ENCODE data around the gene ENPEP. TPM values are rescaled to one million over a fixed set of nuclear protein-coding genes. Genes with fewer than 3 reads are reported as not detected.

The ENPEP gene
- polyA plus RNA-seq, 1 donor (not counting 4 experiments of a cell fraction or from before 2014, with no cell fraction given), result not detected

- Histone ChIP-seq H3K27ac (ENCODE audit: control insufficient read depth, insufficient read depth, low read length) (no peak overlapping the region), H3K4me1 (ENCODE audit: control insufficient read depth, extremely low read depth, insufficient read depth, low read length) (no peaks in the 10 kb centered on the region), H3K4me3 (ENCODE audit: control insufficient read depth in 2 of 3, extremely low read depth in 1 of 3, insufficient read depth in 2 of 3, low read depth in 1 of 3, low read length in 3 of 3) (no peak overlapping the region), H3K79me2 (ENCODE audit: control insufficient read depth, insufficient read depth, low read length) (no peaks in the 10 kb centered on the region), H3K9me3 (ENCODE audit: control insufficient read depth, low read depth, low read length) (no peaks in the 10 kb centered on the region), H3K27me3 (ENCODE audit: control insufficient read depth, extremely low read depth, insufficient read depth, low read length) (peaks cover 4% of the 10 kb centered on the region), H3K4me2 (ENCODE audit: control insufficient read depth, extremely low read depth, insufficient read depth, low read depth, low read length) (no peak overlapping the region), H3K9me1 (ENCODE audit: control insufficient read depth, extremely low read depth, insufficient read depth, low read length) (no peaks in the 10 kb centered on the region), H3K9ac (ENCODE audit: control insufficient read depth, extremely low read depth, insufficient read depth, low read length) (no peak overlapping the region), H3K36me3 (ENCODE audit: control insufficient read depth in 2 of 2, extremely low read depth in 1 of 2, insufficient read depth in 2 of 2, low read length in 2 of 2) (no peaks in the 10 kb centered on the region), H2AFZ (ENCODE audit: control insufficient read depth, low read length) (no peak overlapping the region), H4K20me1 (ENCODE audit: control insufficient read depth, extremely low read depth, insufficient read depth, low read length) (no peaks in the 10 kb centered on the region)
- no peak for TF ChIP-seq EZH2 (IDR thresholded peaks at IDR 0.05; ENCODE audit: low read length)
- no peak for TF ChIP-seq CTCF (optimal IDR thresholded peaks at IDR 0.05 in 1 of 3, IDR thresholded peaks at IDR 0.05 in 1 of 3, conservative IDR thresholded peaks at IDR 0.05 in 1 of 3; ENCODE audit: extremely low read depth in 1 of 3, insufficient read depth in 2 of 3, low read length in 3 of 3)
- FAIRE-seq, result no peak
- dilution Hi-C loops (cut with MboI; ENCODE audit: extremely low pct_ligation_motif_present, low sequenced_read_pairs), result no loop called here
- DNase-seq (ENCODE audit: low read depth, low spot score), result no peak
Measured at GRCh38 chr4:110499126-110499525, 23.2 kb downstream of the ENPEP start.

DNA sequence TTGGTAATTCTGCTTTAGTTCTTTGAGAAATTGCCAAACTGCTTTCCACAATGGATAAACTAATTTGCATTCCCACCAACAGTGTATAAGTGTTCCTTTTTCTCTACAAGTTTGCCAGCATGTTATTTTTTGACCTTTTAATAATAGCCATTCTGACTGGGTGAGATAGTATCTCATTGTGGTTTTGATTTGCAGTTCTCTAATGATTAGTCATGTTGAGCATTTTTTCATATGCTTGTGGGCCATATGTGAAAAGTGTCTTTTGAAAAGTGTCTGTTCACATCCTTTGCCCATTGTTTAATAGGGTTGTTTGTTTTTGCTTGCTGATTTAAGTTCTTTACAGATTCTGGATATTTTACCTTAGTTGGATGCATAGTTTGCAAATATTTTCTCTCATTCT is 25.9 kb downstream of the ENPEP start:
- Histone ChIP-seq H2AFZ (ENCODE audit: control insufficient read depth, low read length) (no peak overlapping the region), H3K4me3 (ENCODE audit: control insufficient read depth in 2 of 3, extremely low read depth in 1 of 3, insufficient read depth in 2 of 3, low read depth in 1 of 3, low read length in 3 of 3) (no peak overlapping the region), H3K4me2 (ENCODE audit: control insufficient read depth, extremely low read depth, insufficient read depth, low read depth, low read length) (no peak overlapping the region), H3K9ac (ENCODE audit: control insufficient read depth, extremely low read depth, insufficient read depth, low read length) (no peak overlapping the region), H3K36me3 (ENCODE audit: control insufficient read depth in 2 of 2, extremely low read depth in 1 of 2, insufficient read depth in 2 of 2, low read length in 2 of 2) (no peaks in the 10 kb centered on the region), H3K79me2 (ENCODE audit: control insufficient read depth, insufficient read depth, low read length) (no peaks in the 10 kb centered on the region), H4K20me1 (ENCODE audit: control insufficient read depth, extremely low read depth, insufficient read depth, low read length) (no peaks in the 10 kb centered on the region), H3K9me1 (ENCODE audit: control insufficient read depth, extremely low read depth, insufficient read depth, low read length) (no peaks in the 10 kb centered on the region), H3K27me3 (ENCODE audit: control insufficient read depth, extremely low read depth, insufficient read depth, low read length) (peaks cover 4% of the 10 kb centered on the region), H3K27ac (ENCODE audit: control insufficient read depth, insufficient read depth, low read length) (no peak overlapping the region), H3K9me3 (ENCODE audit: control insufficient read depth, low read depth, low read length) (no peaks in the 10 kb centered on the region), H3K4me1 (ENCODE audit: control insufficient read depth, extremely low read depth, insufficient read depth, low read length) (no peaks in the 10 kb centered on the region)
- FAIRE-seq (no peak), DNase-seq (ENCODE audit: low read depth, low spot score) (no peak)
- TF ChIP-seq CTCF (optimal IDR thresholded peaks at IDR 0.05 in 1 of 3, IDR thresholded peaks at IDR 0.05 in 1 of 3, conservative IDR thresholded peaks at IDR 0.05 in 1 of 3; ENCODE audit: extremely low read depth in 1 of 3, insufficient read depth in 2 of 3, low read length in 3 of 3) (no peak), EZH2 (IDR thresholded peaks at IDR 0.05; ENCODE audit: low read length) (no peak)
- dilution Hi-C loops (cut with MboI; ENCODE audit: extremely low pct_ligation_motif_present, low sequenced_read_pairs), result loop anchor here (25.0 kb wide), 1 partner anchor 465 kb away; no protein-coding TSS in a partner anchor
